ENCODE measurements around the gene MTG2. TPM values are rescaled to one million over a fixed set of nuclear protein-coding genes. Genes with fewer than 3 reads are reported as not detected.

The MTG2 gene
- total RNA-seq, 4 donors from 2014 or later = 19.3 to 32.5 (median 26.3) TPM

DNA sequence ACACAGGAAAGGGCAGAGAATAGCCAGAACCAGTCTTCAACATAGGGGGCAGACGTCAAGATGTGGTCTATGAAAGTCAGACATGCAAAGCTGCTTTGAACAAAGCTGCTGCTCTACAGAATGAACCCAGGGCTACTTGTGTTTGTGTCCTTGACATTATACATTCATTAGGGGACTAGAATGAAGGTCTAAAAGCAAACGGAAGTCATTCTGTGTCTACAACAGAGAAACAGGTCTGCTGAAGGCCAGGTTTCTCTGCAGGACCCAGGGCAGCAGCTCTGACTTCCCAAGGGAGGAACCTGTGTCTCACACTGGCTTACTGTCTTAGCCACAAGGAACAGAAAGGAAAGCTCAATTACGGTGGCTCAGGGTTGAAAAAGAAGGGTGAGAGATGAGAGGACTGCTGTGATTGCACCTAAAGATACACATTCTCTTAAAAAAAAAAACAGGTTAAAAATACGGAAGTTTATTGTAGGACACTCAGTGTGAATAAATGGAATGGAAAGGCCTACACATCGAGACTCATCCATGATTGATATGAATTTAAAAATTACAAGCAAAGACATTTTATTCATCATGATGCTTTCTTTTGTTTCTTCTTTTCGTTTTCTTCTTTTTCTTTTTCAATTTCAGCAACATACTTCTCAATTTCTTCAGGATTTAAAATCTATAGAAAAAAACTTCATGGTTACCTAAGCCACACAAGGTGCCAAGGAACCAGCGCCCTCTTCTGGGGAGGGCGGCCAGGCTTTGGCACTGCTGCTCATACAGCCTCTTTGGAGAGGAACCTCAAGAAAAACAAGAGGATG, 46.3 kb upstream of the MTG2 start:
- ATAC-seq (ENCODE audit: low FRiP score) (no peak), DNase-seq (ENCODE audit: low spot score) (no peak)
- TF ChIP-seq, protein P1, sequence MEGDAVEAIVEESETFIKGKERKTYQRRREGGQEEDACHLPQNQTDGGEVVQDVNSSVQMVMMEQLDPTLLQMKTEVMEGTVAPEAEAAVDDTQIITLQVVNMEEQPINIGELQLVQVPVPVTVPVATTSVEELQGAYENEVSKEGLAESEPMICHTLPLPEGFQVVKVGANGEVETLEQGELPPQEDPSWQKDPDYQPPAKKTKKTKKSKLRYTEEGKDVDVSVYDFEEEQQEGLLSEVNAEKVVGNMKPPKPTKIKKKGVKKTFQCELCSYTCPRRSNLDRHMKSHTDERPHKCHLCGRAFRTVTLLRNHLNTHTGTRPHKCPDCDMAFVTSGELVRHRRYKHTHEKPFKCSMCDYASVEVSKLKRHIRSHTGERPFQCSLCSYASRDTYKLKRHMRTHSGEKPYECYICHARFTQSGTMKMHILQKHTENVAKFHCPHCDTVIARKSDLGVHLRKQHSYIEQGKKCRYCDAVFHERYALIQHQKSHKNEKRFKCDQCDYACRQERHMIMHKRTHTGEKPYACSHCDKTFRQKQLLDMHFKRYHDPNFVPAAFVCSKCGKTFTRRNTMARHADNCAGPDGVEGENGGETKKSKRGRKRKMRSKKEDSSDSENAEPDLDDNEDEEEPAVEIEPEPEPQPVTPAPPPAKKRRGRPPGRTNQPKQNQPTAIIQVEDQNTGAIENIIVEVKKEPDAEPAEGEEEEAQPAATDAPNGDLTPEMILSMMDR (IDR thresholded peaks at IDR 0.05) = no peak

DNA sequence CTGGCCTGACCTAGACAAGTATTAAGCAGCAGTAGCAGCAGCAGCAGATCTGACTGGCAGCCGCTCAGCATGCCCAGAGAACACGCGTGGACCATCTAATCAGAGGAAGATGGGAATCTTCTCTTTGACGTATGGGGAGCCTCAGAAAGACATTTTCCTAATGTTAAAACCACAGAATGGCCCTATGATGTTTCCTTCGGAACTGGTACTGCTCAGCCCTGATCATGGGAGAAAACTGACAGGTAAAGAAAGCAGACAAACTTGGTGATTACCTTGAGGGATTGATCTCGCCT, 45.8 kb upstream of the MTG2 start:
- TF ChIP-seq, protein P1 (IDR thresholded peaks at IDR 0.05) = no peak
- DNase-seq (ENCODE audit: low spot score) (no peak), ATAC-seq (ENCODE audit: low FRiP score) (no peak)

DNA sequence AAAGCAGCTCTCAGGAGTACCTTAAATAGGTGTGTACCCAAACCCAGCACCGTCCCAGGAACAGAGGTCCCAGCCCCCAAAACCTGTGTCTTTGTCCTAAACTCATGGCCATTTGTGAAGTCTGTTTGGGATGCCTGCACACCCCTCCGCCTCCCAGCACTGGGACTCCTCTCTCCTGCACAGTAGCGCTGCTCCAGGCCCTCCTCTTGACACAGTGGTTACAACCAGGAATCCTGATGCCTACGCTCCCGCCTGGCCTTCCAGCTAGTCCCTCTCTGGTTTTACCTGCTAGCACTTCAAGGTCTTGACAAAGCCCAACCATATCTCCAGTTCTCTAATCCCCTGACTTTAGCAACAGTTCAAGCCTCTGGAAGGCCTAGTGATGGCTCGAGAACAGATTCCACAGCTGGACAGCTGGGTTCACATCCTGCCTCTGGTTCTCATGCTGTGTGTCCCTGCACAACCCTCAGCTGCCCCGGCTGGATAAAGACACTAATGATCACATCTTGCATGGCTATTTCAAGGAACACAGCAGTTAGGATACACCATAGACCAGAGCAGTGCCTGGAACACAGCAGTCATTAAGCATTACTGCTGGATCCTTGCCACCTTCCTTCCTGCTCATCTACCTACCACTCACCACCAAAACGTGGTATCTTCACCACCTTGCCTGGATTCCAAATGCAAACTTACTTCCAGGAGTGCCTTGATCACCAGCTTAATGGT, 45.2 kb upstream of the MTG2 start:
- TF ChIP-seq, protein P1 (IDR thresholded peaks at IDR 0.05) = no peak
- no peak for ATAC-seq (ENCODE audit: low FRiP score)
- no peak for DNase-seq (ENCODE audit: low spot score)

DNA sequence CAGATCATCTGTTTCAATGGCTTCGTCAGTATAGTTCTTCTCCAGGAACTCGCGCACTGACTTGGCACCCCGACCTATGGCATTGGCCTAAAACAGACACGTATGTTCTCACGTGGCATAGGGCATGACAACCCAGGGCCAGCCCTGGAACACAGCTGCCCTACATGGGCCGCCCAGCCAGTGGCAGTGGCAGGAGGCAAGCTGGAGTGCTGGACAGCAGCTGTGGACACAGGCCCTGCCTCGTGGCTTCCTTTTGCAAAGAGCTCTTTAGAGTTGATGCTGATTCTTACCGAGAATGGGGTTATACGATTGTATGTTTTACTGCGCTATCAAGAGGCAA, 44.7 kb upstream of the MTG2 start:
- ATAC-seq (ENCODE audit: low FRiP score) (no peak), DNase-seq (ENCODE audit: low spot score) (no peak)
- TF ChIP-seq, protein P1 (IDR thresholded peaks at IDR 0.05) = no peak

GRCh38 chr20:62138912-62139311, 43.9 kb upstream of the MTG2 start:
- ATAC-seq (ENCODE audit: low FRiP score) (no peak), DNase-seq (ENCODE audit: low spot score) (no peak)
- TF ChIP-seq, protein P1 (IDR thresholded peaks at IDR 0.05) = no peak

DNA sequence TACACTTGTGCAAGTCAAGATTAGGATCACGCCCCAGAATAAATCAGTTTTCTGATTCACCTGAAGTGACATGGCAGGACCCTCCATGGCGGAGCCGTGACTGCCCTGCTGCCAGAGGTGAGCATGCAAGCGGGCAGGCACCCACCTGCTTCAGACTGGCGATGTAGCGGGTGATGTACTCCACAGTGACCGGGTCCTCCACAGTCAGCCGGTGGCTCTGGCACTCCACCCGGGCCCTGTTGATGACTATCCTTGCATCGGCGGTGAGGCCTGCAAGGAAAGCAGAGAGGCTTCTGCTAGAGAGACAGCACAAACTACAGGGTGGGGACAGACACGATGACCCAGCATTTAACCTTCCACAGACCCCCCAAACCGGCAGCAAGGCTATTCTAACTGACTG, 43.2 kb upstream of the MTG2 start:
- TF ChIP-seq, protein P1 (IDR thresholded peaks at IDR 0.05) = no peak
- ATAC-seq (ENCODE audit: low FRiP score) = no peak
- no peak for DNase-seq (ENCODE audit: low spot score)

GRCh38 chr20:62141043-62141396, 41.8 kb upstream of the MTG2 start:
- TF ChIP-seq, protein P1 (IDR thresholded peaks at IDR 0.05) = no peak
- no peak for DNase-seq (ENCODE audit: low spot score)
- no peak for ATAC-seq (ENCODE audit: low FRiP score)

All from omental fat pad (tissue), 4 donors.